HG03064 (cell line): ENCODE results near the gene PRKACG.
"Not testable (repeated sequence)": the region's sequence is repeated elsewhere in the genome, so short reads cannot be mapped to it uniquely, and the experiment has no call there.

Experiments used
- ATAC-seq: cut with Tn5 transposase; IDR thresholded peaks from one replicate; pipeline ENCODE4 v1.9.1; 2021; ENCODE audit warnings: low read depth; ENCODE audit not compliant: unreplicated experiment

The PRKACG gene

GRCh38 chr9:69027355-69028097, 13.6 kb upstream of the PRKACG start:
- ATAC-seq, result no peak

DNA sequence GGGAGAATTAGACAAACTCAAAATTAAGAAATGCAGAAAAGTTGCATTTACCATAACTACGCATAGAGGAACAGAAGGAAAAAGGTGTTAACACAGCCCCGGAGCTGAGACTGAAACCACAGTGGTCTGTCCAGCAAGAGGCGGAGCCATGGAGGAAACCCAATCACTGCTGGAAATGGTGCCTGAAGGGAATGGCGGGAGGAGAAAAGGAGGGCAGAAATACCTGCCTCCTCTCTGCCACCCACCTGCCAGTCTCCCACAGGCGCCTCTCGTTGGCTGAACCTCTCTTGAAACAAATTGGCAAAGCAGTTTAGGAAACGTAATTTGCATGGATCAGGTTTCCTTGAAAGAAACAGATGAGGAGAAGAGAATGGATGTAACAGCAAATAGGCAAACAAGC, 9.7 kb upstream of the PRKACG start:
- ATAC-seq, result no peak

DNA sequence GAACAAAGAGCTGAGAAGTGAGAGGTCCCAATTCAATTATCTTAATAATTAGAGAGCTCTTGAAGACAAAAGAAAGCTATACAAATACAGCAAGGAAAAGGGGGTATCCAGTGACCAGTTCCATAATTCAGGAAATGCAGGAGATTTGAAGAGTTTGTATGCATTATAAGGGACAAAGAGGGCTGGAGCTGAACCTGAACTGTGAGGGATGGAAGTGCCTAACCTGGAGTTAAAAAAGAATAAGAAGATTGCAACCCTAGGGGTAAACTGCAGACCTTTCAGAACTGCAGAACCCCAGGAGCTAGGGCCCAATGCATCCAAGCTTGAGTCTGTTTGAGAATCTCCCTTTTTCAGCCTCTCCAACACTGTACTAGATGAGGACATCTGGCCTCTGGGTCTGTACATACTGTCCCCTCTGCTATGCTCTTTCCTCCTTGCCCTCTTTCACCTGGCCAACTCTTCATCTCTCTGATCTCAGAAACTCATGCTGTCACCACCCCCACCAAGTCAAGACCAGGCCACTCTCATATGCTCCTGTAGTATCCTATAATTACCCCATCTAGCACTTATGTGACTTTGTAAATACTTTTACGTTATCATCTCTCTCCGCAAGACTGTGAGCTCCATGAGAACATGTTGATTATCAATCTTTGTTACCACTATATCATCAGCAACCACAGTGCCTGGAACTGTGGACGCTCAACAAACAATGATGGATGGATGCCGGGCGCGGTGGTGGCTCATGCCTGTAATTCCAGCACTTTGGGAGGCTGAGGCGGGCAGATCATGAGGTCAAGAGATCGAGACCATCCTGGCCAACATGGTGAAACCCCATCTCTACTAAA, 6.6 kb upstream of the PRKACG start:
- ATAC-seq, result no peak

DNA sequence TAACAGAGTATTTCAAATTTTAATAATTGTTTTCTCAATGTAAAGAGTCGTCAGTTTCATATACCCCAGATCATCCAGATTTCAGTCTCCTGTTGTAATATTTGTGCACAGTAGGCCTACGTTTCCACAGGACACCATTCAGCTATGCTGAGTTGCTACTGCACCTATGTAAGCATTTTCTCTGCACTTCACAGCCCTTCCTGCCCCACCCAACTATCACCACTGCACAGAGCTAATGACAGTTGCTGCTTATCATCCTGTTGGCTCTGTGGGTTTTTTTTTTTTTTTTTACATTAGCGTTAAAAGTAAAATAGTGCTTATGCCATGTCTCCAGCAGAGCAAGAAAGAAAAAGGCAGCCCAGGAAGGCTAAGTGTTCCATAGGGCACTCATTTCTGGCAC, 5.9 kb upstream of the PRKACG start:
- no peak for ATAC-seq

DNA sequence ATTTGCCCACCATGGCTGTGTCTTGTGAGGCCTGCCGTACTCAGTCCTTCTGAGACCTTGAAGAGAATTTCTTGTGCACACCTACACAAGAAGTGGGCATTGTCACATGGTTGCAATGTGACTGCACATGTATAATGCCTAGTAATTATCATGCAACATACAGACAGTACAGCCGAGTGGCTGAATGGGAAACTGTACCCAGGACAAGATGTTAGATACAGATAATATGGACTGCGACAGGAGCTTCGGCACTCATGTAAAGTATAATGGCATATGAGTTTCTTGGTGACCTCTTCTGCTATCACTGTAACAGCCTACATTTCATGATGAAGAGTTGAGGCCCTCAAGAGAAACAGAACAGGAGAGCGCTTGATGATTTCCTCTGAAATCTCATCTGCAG, 4.8 kb upstream of the PRKACG start:
- no peak for ATAC-seq

GRCh38 chr9:69016191-69017096, 2.5 kb upstream of the PRKACG start:
- no peak for ATAC-seq

GRCh38 chr9:69013382-69013727, 558 bp downstream of the PRKACG start:
- no peak for ATAC-seq

DNA sequence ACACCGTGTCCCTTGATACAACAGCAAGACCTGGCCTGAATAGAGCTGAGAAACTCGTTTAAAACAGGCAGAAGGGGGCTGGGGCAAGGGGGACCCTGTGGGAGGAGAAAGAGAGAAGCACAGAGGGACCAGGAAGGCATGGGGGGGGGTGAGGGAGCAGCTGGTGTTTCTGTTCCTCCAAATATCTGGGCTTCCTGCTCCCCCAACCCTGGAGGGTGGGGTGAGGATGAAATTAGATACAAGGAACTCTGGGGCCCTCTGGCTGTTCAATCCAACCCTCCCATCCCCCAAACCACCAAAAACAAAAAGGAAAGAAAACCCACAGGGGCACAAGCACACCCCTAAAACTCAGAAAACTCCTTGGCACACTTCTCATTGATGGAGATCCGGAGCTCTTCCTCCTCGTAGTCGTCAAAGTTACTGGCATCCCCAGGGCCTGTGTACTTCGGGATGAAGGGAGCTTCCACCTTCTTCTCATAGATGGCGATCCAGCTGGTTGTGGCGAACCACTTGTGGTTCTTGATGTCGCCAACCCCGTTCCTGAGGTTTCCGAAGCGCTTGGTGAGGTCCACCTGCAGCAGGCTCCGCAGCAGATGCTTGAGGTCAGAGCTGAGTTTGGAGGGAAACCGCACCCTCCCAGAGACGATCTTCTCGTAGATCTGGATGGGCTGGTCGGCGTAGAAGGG, 1.1 kb downstream of the PRKACG start:
- ATAC-seq, result no peak

- no peak for ATAC-seq
These were observed 4.2 kb downstream of the PRKACG start for GRCh38 chr9:69009708-69010107.

- ATAC-seq, result no peak
These were observed 9.1 kb downstream of the PRKACG start for GRCh38 chr9:69004836-69005235.

DNA sequence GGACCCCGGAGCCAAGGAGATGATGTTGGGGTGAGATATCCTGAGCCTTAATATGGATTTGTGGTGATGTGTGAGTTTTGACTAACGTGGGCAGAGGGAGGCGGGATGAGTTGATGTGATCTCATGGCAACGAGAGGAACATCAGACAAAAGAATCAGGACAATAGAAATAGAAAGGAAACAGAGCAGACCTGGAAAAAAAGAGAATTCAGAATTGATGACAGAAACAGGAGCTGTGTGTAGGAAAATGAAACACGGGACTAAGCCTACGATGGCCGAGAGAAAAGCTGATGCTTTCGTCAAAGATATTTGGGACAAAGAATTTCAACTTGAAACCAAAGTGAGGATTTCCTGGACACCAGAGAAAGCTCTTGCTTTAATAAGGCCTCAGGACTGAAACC, 10.9 kb downstream of the PRKACG start:
- no peak for ATAC-seq

GRCh38 chr9:69001921-69002320, 12.0 kb downstream of the PRKACG start:
- ATAC-seq, result no peak

DNA sequence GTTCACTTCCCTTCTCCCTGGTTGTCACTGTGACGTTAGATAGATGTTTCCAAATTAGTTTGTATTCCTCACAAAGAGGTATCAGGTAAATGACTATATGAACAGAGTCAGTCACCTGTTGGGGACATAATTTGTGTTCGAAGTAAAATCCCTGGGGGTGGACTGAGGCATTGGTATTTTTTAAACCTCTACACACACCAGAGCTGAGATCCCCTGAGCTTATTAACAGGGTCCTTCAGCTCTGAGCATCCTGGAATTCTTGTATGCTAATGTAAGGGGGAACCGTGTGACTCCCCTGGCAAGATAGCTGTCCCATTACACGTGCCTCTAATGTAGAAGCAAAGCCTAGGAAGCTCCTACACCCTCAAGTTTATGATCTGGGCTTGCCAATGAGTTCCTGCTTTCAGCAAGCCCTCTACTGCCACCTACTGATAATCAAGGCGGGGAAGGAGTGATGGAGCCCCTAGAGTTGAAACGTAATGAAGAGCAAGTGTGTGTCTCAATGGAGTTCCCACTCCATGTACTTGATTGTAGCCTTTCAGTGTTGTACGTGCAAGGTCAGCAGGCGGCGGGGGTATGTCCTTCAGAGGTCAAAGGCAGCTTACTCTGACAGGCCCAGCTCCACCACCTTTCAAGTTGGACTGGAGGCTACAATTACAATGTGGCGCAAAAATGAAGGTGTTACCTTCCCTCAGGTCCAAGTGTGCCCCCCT, 14.4 kb downstream of the PRKACG start:
- peak; percentile 65 for ATAC-seq

- ATAC-seq, result no peak
These were observed 15.1 kb downstream of the PRKACG start for GRCh38 chr9:68998812-68999211.

DNA sequence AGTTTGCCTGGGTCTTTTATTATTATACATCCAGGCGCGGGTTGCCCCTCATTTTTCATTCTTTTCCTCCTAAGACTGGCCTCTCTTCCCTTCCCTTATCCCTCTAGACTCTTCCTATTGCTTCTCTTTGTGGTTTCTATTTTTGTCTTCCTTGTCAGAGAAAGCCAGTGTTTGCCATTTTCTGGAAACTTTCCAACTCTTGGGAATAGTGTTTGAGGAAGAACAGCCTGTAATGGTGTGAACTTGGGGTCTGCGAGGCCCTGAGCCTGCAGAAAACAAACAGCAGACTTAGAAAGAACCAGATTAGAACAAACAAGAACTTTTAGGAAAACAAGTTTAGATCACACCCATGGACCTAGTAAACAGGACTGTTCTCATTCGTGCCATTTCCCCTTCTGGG, 15.5 kb downstream of the PRKACG start:
- ATAC-seq, result no peak

DNA sequence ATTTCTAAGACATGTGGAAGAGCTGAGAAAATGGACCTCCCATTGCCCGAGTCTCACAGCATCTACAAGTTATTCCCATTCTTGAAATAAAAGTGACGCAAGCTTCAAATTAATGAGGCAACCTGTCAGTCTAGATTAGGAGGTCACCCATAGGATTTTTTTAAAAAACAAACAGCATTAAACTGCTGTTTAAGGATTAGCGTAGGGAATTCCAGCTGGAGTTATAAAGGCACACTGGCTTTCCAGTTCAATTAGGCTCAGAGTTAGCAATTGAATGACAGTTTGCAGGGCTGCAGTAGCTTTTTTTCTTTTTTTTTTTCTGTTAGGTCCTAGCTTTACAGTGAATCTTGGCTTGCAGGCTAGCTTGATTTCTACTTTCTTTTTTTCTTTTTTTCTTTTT, 16.2 kb downstream of the PRKACG start:
- no peak for ATAC-seq

DNA sequence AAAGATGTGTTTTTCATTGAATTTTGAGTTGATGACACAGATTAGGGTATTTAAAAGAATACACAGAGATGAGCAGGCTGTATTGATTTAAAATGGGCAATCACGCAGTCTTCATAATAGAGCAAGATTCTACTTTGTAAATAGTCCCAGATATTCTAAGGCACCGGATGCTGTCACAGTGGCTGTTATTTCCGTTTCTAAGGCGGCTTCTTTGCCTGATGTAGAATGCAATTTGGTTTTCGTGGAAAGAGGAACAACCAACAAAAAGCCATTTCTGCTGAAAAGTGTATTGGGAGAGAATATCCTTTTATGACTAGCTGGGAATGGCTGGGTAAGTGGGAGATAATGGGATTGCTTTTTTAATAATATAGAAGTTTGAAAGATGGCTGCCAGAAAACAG, 17.5 kb downstream of the PRKACG start:
- ATAC-seq, result no peak

GRCh38 chr9:68995776-68996175, 18.1 kb downstream of the PRKACG start:
- no peak for ATAC-seq

DNA sequence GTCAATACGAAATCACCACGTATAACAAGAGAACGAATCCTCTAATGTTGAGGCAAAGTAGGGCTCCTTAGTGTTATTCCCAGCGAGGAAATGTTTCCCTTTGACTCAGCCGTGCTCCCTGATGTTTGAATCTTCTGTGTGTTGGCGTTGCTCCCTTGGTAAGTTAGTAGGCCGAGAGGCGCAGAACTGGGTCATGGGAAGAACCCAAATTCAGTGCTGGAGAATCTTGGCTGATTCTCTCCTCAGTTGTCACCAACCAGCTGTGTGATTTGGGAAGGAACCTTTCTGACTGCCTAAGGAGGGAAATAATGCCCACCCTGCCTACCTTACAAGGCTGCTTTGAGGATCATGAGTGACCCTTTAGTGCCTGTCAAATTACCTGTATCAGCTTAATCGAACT, 22.5 kb downstream of the PRKACG start:
- ATAC-seq, result no peak

- not testable (repeated sequence) for ATAC-seq
These were observed 27.0 kb downstream of the PRKACG start for GRCh38 chr9:68986949-68987348.
